K562 (cell line): Measurements from ENCODE around the gene ITSN1. TPM values are rescaled to one million over a fixed set of nuclear protein-coding genes. Genes with fewer than 3 reads are reported as not detected.

ENCODE experiments used
- ARID1B ChIP-seq: fragments of 450-650 bp; IDR thresholded peaks from 2 replicates; pipeline ENCODE4 v1.6.1; 2016; ENCODE audit warnings: antibody characterized with exemption, mild to moderate bottlenecking, inconsistent platforms
- ATF7 ChIP-seq: fragments of 450-650 bp; IDR thresholded peaks from 2 replicates; pipeline ENCODE4 v1.7.1; 2014; ENCODE audit warnings: mild to moderate bottlenecking, moderate library complexity
- CCAR2 ChIP-seq: fragments of 200-400 bp; formaldehyde crosslinking; IDR thresholded peaks from 2 replicates; pipeline ENCODE4 v1.6.1; 2017; ENCODE audit warnings: mild to moderate bottlenecking, low read depth, low read length
- ETV1 ChIP-seq: fragments of 450-650 bp; conservative IDR thresholded peaks from 2 replicates; pipeline ENCODE4 v1.6.1; 2016; ENCODE audit warnings: missing genetic modification characterization, control low read depth, low read depth, missing compliant biosample characterization
- JUN ChIP-seq, 2 experiments: sonication (generic) in 1 of 2; formaldehyde crosslinking in 1 of 2; IDR thresholded peaks; 2 replicates each; pipeline versions ENCODE4 v1.6.1 to v1.8.0; 2012 to 2022; ENCODE audit warnings: borderline replicate concordance in 2 of 2, mild to moderate bottlenecking in 2 of 2, improper control_type of control experiment in 1 of 2, low read depth in 1 of 2, low read length in 1 of 2, missing genetic modification reagents in 1 of 2
- LEF1 ChIP-seq: fragments of 450-650 bp; IDR thresholded peaks from 2 replicates; pipeline ENCODE4 v1.6.1; 2016; ENCODE audit warnings: mild to moderate bottlenecking
- NBN ChIP-seq: fragments of 450-650 bp; IDR thresholded peaks from 2 replicates; pipeline ENCODE4 v1.6.1; 2016; ENCODE audit warnings: low read depth, mild to moderate bottlenecking
- PCBP1 ChIP-seq: fragments of 200-400 bp; formaldehyde crosslinking; IDR thresholded peaks from 2 replicates; pipeline ENCODE4 v1.6.1; 2018; ENCODE audit warnings: mild to moderate bottlenecking, low read depth, low read length; ENCODE audit not compliant: poor library complexity, severe bottlenecking
- PHB ChIP-seq: fragments of 250-450 bp; sonication (Bioruptor Pico); IDR thresholded peaks from 2 replicates; pipeline ENCODE4 v1.5.0; 2021
- PTRF ChIP-seq: fragments of 450-650 bp; IDR thresholded peaks from 2 replicates; pipeline ENCODE4 v1.6.1; 2016; ENCODE audit warnings: mild to moderate bottlenecking, missing genetic modification characterization, missing compliant biosample characterization
- SIX5 ChIP-seq, 2 experiments: IDR thresholded peaks; 2 replicates each; pipeline ENCODE4 v1.6.1; 2011; ENCODE audit warnings: low read length in 2 of 2, borderline replicate concordance in 1 of 2, low read depth in 1 of 2, mild to moderate bottlenecking in 1 of 2, moderate library complexity in 1 of 2; ENCODE audit not compliant: insufficient read depth in 1 of 2
- TOE1 ChIP-seq, 2 experiments: fragments of 450-650 bp in 1 of 2; sonication (generic) in 1 of 2; formaldehyde crosslinking in 1 of 2; IDR thresholded peaks; 2 replicates each; pipeline versions ENCODE4 v1.7.1 to v1.8.0; 2016 to 2022; ENCODE audit warnings: borderline replicate concordance in 2 of 2, mild to moderate bottlenecking in 2 of 2, antibody characterized with exemption in 1 of 2, inconsistent platforms in 1 of 2, low read depth in 1 of 2, missing genetic modification reagents in 1 of 2, moderate library complexity in 1 of 2
- ZBTB7A ChIP-seq: IDR thresholded peaks from 2 replicates; pipeline ENCODE4 v1.6.1; 2011; ENCODE audit warnings: low read depth, mild to moderate bottlenecking, low read length, moderate library complexity, borderline replicate concordance; ENCODE audit not compliant: control insufficient read depth
- ZKSCAN8 ChIP-seq: fragments of 200-800 bp; sonication (Bioruptor generic); IDR thresholded peaks from 2 replicates; pipeline ENCODE4 v1.6.1; 2016; ENCODE audit warnings: missing genetic modification characterization, missing compliant biosample characterization
- ZNF12 ChIP-seq: sonication (generic); formaldehyde crosslinking; IDR thresholded peaks from 2 replicates; pipeline ENCODE4 v1.4.0; 2020; ENCODE audit warnings: mild to moderate bottlenecking, missing genetic modification reagents
- ZNF212 ChIP-seq: fragments of 450-650 bp; formaldehyde crosslinking; IDR thresholded peaks from 2 replicates; pipeline ENCODE4 v1.4.0; 2020; ENCODE audit warnings: mild to moderate bottlenecking
- ZNF384 ChIP-seq: IDR thresholded peaks from 2 replicates; pipeline ENCODE4 v1.6.1; 2012; ENCODE audit warnings: low read depth, low read length, improper control_type of control experiment
- polyA plus RNA-seq, 8 experiments: library from polyadenylated mRNA; depleted of rRNA in 4 of 8; stranded (reverse) in 5 of 8; unstranded in 3 of 8; fragments of >200 nt; fragmentation: Nextera tagmentation in 2 of 8; fragmentation: Illumina TruSeq in 1 of 8; extraction: Ambion mirVana in 2 of 8; extraction: Trizol in 1 of 8; gene quantifications; 2 replicates each; pipeline versions ENCODE4 v1.2.1 to v1.2.3, GENCODE V29; 2011 to 2014; ENCODE audit warnings: inconsistent platforms in 1 of 8, missing spikeins in 1 of 8
- total RNA-seq, 7 experiments: library from RNA; depleted of rRNA in 6 of 7; stranded (reverse); fragments of >200 nt in 6 of 7; fragmentation: Illumina TruSeq in 2 of 7; extraction: Trizol in 2 of 7; gene quantifications; 2 replicates each; pipeline versions ENCODE4 v1.2.1 to v1.2.3, GENCODE V29; 2011 to 2021; ENCODE audit warnings: low replicate concordance in 1 of 7
- TF ChIP-seq, protein P1 (sequence below): fragments of 450-650 bp; IDR thresholded peaks from 2 replicates; pipeline ENCODE4 v1.6.1; 2017; ENCODE audit warnings: antibody characterized with exemption, mild to moderate bottlenecking
- TF ChIP-seq, protein P2 (sequence below): sonication (generic); formaldehyde crosslinking; IDR thresholded peaks from 2 replicates; pipeline ENCODE4 v1.8.0; 2022; ENCODE audit warnings: missing genetic modification reagents, mild to moderate bottlenecking, moderate library complexity, borderline replicate concordance
- TF ChIP-seq, protein P3 (sequence below): fragments of 250-450 bp; sonication (Bioruptor Pico); IDR thresholded peaks from 2 replicates; pipeline ENCODE4 v1.4.0; 2020; ENCODE audit warnings: mild to moderate bottlenecking, moderate library complexity

ITSN1 gene
- total and polyA plus RNA-seq, 9 of the 15 experiments (the other 6 are each of a cell fraction or from before 2014, with no cell fraction given) = 1.1 to 12.6 (median 4.8) TPM

DNA sequence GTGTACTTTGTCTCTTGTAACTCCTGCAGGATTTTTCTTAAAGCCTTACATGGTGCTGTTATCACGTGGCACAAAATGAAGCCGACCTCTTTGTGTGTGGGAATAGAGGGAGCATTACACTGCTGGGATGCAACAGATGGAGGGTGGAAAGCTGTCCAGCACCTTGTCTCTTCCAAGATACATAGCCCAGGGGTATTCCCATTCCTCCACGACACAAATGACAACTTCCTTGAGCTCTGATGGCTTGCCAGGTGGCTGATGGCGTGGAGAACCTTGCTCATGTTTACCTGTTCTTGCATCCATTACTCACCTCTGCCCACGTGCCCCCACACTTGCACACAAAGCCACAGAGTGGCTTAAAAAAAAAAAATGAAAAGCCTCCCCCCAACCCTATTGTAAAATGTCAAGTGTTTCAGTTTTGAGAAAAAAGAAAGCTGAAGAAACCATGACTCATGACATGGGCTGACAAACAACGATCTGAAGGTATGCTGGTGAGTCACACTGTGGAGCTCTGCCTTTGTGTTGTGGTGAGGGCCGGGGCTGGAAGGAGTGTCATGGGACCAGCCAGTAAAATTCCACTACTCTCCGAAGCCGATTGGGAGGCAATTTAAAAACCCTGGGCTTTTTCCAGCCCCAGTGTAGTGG is 305.3 kb downstream of the ITSN1 start (continued):
- TF ChIP-seq, protein P1, sequence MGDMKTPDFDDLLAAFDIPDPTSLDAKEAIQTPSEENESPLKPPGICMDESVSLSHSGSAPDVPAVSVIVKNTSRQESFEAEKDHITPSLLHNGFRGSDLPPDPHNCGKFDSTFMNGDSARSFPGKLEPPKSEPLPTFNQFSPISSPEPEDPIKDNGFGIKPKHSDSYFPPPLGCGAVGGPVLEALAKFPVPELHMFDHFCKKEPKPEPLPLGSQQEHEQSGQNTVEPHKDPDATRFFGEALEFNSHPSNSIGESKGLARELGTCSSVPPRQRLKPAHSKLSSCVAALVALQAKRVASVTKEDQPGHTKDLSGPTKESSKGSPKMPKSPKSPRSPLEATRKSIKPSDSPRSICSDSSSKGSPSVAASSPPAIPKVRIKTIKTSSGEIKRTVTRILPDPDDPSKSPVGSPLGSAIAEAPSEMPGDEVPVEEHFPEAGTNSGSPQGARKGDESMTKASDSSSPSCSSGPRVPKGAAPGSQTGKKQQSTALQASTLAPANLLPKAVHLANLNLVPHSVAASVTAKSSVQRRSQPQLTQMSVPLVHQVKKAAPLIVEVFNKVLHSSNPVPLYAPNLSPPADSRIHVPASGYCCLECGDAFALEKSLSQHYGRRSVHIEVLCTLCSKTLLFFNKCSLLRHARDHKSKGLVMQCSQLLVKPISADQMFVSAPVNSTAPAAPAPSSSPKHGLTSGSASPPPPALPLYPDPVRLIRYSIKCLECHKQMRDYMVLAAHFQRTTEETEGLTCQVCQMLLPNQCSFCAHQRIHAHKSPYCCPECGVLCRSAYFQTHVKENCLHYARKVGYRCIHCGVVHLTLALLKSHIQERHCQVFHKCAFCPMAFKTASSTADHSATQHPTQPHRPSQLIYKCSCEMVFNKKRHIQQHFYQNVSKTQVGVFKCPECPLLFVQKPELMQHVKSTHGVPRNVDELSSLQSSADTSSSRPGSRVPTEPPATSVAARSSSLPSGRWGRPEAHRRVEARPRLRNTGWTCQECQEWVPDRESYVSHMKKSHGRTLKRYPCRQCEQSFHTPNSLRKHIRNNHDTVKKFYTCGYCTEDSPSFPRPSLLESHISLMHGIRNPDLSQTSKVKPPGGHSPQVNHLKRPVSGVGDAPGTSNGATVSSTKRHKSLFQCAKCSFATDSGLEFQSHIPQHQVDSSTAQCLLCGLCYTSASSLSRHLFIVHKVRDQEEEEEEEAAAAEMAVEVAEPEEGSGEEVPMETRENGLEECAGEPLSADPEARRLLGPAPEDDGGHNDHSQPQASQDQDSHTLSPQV = peak; percentile 89
- TF ChIP-seq, protein P2, sequence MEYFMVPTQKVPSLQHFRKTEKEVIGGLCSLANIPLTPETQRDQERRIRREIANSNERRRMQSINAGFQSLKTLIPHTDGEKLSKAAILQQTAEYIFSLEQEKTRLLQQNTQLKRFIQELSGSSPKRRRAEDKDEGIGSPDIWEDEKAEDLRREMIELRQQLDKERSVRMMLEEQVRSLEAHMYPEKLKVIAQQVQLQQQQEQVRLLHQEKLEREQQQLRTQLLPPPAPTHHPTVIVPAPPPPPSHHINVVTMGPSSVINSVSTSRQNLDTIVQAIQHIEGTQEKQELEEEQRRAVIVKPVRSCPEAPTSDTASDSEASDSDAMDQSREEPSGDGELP (CRISPR knock-in tag) = 0 out of 2 replicates have a peak, but pooled peaks have one; percentile 26
- TF ChIP-seq SIX5 (IDR thresholded peaks at IDR 0.05; ENCODE audit: borderline replicate concordance in 1 of 2, insufficient read depth in 1 of 2, low read depth in 1 of 2, low read length in 2 of 2) (no peak), ZKSCAN8 (CRISPR knock-in tag) (0 out of 2 replicates have a peak, but pooled peaks have one; percentile 50), ATF7 (peak; percentile 76), TOE1 (IDR thresholded peaks at IDR 0.05; ENCODE audit: borderline replicate concordance) (peak; percentile 84), TOE1 (CRISPR knock-in tag; IDR thresholded peaks at IDR 0.05; ENCODE audit: borderline replicate concordance, low read depth) (no peak), PTRF (tag) (no peak; the same call in 1 of the 2 replicates), ZNF212 (CRISPR knock-in tag) (no peak), NBN (peak; percentile 85; the same call in 1 of the 2 replicates), CCAR2 (no peak), ETV1 (tag) (0 out of 2 replicates have a peak, but pooled peaks have one; percentile 46), JUN (IDR thresholded peaks at IDR 0.05; ENCODE audit: borderline replicate concordance, low read depth, low read length) (peak; percentile 96), JUN (CRISPR knock-in tag; IDR thresholded peaks at IDR 0.05; ENCODE audit: borderline replicate concordance) (peak; percentile 25; the same call in 1 of the 2 replicates), ARID1B (peak; percentile 87), ZNF384 (peak; percentile 84), LEF1 (peak; percentile 87), ZNF12 (CRISPR knock-in tag) (0 out of 2 replicates have a peak, but pooled peaks have one; percentile 62), ZBTB7A (no peak), PCBP1 (no peak), PHB (CRISPR knock-in tag) (no peak)
- TF ChIP-seq, protein P3, sequence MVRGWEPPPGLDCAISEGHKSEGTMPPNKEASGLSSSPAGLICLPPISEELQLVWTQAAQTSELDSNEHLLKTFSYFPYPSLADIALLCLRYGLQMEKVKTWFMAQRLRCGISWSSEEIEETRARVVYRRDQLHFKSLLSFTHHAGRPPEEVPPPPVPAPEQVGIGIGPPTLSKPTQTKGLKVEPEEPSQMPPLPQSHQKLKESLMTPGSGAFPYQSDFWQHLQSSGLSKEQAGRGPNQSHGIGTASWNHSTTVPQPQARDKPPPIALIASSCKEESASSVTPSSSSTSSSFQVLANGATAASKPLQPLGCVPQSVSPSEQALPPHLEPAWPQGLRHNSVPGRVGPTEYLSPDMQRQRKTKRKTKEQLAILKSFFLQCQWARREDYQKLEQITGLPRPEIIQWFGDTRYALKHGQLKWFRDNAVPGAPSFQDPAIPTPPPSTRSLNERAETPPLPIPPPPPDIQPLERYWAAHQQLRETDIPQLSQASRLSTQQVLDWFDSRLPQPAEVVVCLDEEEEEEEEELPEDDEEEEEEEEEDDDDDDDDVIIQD (CRISPR knock-in tag) = no peak
